GM23248 (cell line): ENCODE measurements around the gene UBN1.

ENCODE experiments used
- EZH2 ChIP-seq: fragments of 200-600 bp; sonication (generic); IDR thresholded peaks from 2 replicates; pipeline ENCODE4 v1.6.1; 2018; ENCODE audit warnings: antibody characterized with exemption, mild to moderate bottlenecking; ENCODE audit not compliant: insufficient read depth, poor library complexity, severe bottlenecking
- EZH2phosphoT487 ChIP-seq: fragments of 200-600 bp; sonication (generic); IDR thresholded peaks from 2 replicates; pipeline ENCODE4 v1.6.1; 2018; ENCODE audit warnings: antibody characterized with exemption, moderate library complexity, mild to moderate bottlenecking, low read depth; ENCODE audit not compliant: insufficient read depth

DNA sequence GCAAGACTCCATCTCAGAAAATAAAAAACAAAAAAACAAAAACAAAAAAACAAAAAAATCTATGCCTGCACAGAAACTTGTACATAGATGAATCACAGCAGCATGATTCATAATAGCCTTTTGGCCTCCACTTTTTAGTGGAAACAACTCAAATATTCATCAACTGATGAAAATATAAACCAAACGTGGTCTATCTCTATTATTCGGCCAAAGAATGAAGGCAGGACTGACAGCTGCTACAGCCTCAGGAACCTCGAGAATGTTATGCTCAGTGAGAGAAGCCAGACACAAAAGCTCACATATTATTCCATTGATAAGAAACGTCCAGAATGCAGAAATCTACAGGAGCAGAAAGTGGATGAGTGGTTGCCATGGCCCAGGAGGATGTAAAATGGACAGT is 69.8 kb downstream of the UBN1 start:
- TF ChIP-seq EZH2: no peak
- no peak for TF ChIP-seq EZH2phosphoT487
